Measurements from ENCODE around the gene PRM2.

The PRM2 gene

GRCh38 chr16:11272921-11273720 lies 3.2 kb downstream of the PRM2 start, which contains the start of gene PRM3:
PRM3 (minus strand) TSS chr16:11273629; CDS start chr16:11273595, 34 bp downstream.
- H3K36me3 ChIP-seq (ENCODE audit: insufficient read depth, low read length) = no peaks in the 10 kb centered on the region
- peaks cover 2% of the 10 kb centered on the region for H3K9me3 ChIP-seq (ENCODE audit: low read length)
- no peak within 1 kb of the TSS for H3K4me3 ChIP-seq (ENCODE audit: low read length)
- H3K27me3 ChIP-seq (ENCODE audit: insufficient read depth, low read length) = no peaks in the 10 kb centered on the region
- peak within 1 kb of the TSS; percentile 14 for H2AFZ ChIP-seq (ENCODE audit: low read depth, low read length)
- H3K4me1 ChIP-seq (ENCODE audit: insufficient read depth, low read length) = peaks cover 10% of the 10 kb centered on the region

GRCh38 chr16:11272484-11272883 lies 3.8 kb downstream of the PRM2 start:
- Histone ChIP-seq H3K36me3 (ENCODE audit: insufficient read depth, low read length) (no peaks in the 10 kb centered on the region), H3K4me1 (ENCODE audit: insufficient read depth, low read length) (peaks cover 10% of the 10 kb centered on the region), H2AFZ (ENCODE audit: low read depth, low read length) (no peak overlapping the region), H3K27me3 (ENCODE audit: insufficient read depth, low read length) (no peaks in the 10 kb centered on the region), H3K9me3 (ENCODE audit: low read length) (peaks cover 2% of the 10 kb centered on the region), H3K4me3 (ENCODE audit: low read length) (no peak overlapping the region)

GRCh38 chr16:11271610-11272009 lies 4.7 kb downstream of the PRM2 start:
- no peaks in the 10 kb centered on the region for H3K36me3 ChIP-seq (ENCODE audit: insufficient read depth, low read length)
- H3K27me3 ChIP-seq (ENCODE audit: insufficient read depth, low read length) = no peaks in the 10 kb centered on the region
- peaks cover 10% of the 10 kb centered on the region for H3K4me1 ChIP-seq (ENCODE audit: insufficient read depth, low read length)
- no peak overlapping the region for H2AFZ ChIP-seq (ENCODE audit: low read depth, low read length)
- H3K9me3 ChIP-seq (ENCODE audit: low read length) = peaks cover 3% of the 10 kb centered on the region
- no peak overlapping the region for H3K4me3 ChIP-seq (ENCODE audit: low read length)

- Histone ChIP-seq H2AFZ (ENCODE audit: low read depth, low read length) (no peak overlapping the region), H3K4me3 (ENCODE audit: low read length) (no peak overlapping the region), H3K4me1 (ENCODE audit: insufficient read depth, low read length) (peaks cover 10% of the 10 kb centered on the region), H3K27me3 (ENCODE audit: insufficient read depth, low read length) (no peaks in the 10 kb centered on the region), H3K36me3 (ENCODE audit: insufficient read depth, low read length) (no peaks in the 10 kb centered on the region), H3K9me3 (ENCODE audit: low read length) (peaks cover 3% of the 10 kb centered on the region)
These were observed 5.6 kb downstream of the PRM2 start for GRCh38 chr16:11270602-11271162.

- H3K9me3 ChIP-seq (ENCODE audit: low read length) = peaks cover 1% of the 10 kb centered on the region
- peaks cover 7% of the 10 kb centered on the region for H3K4me1 ChIP-seq (ENCODE audit: insufficient read depth, low read length)
- no peaks in the 10 kb centered on the region for H3K27me3 ChIP-seq (ENCODE audit: insufficient read depth, low read length)
- H2AFZ ChIP-seq (ENCODE audit: low read depth, low read length) = no peak within 1 kb of the TSS
- H3K36me3 ChIP-seq (ENCODE audit: insufficient read depth, low read length) = no peaks in the 10 kb centered on the region
- no peak within 1 kb of the TSS for H3K4me3 ChIP-seq (ENCODE audit: low read length)
These were observed 7.3 kb downstream of the PRM2 start, which contains the start of gene TNP2 for GRCh38 chr16:11268921-11269375. TNP2 (minus strand) TSS chr16:11269325; CDS start chr16:11269262, 63 bp downstream.

- Histone ChIP-seq H3K36me3 (ENCODE audit: insufficient read depth, low read length) (no peaks in the 10 kb centered on the region), H3K4me1 (ENCODE audit: insufficient read depth, low read length) (no peaks in the 10 kb centered on the region), H3K27me3 (ENCODE audit: insufficient read depth, low read length) (no peaks in the 10 kb centered on the region), H2AFZ (ENCODE audit: low read depth, low read length) (no peak overlapping the region), H3K4me3 (ENCODE audit: low read length) (no peak overlapping the region), H3K9me3 (ENCODE audit: low read length) (peaks cover 1% of the 10 kb centered on the region)
These were observed 11.2 kb downstream of the PRM2 start for GRCh38 chr16:11265124-11265523.

- Histone ChIP-seq H3K27me3 (ENCODE audit: insufficient read depth, low read length) (no peaks in the 10 kb centered on the region), H3K4me1 (ENCODE audit: insufficient read depth, low read length) (no peaks in the 10 kb centered on the region), H2AFZ (ENCODE audit: low read depth, low read length) (no peak overlapping the region), H3K9me3 (ENCODE audit: low read length) (peaks cover 1% of the 10 kb centered on the region), H3K36me3 (ENCODE audit: insufficient read depth, low read length) (no peaks in the 10 kb centered on the region), H3K4me3 (ENCODE audit: low read length) (no peak overlapping the region)
These were observed 12.0 kb downstream of the PRM2 start for GRCh38 chr16:11264155-11264832.

GRCh38 chr16:11263737-11264136 lies 12.5 kb downstream of the PRM2 start:
- no peak overlapping the region for H3K4me3 ChIP-seq (ENCODE audit: low read length)
- no peak overlapping the region for H2AFZ ChIP-seq (ENCODE audit: low read depth, low read length)
- H3K9me3 ChIP-seq (ENCODE audit: low read length) = peaks cover 1% of the 10 kb centered on the region
- H3K27me3 ChIP-seq (ENCODE audit: insufficient read depth, low read length) = no peaks in the 10 kb centered on the region
- no peaks in the 10 kb centered on the region for H3K4me1 ChIP-seq (ENCODE audit: insufficient read depth, low read length)
- no peaks in the 10 kb centered on the region for H3K36me3 ChIP-seq (ENCODE audit: insufficient read depth, low read length)

GRCh38 chr16:11262915-11263314 lies 13.4 kb downstream of the PRM2 start:
- Histone ChIP-seq H2AFZ (ENCODE audit: low read depth, low read length) (no peak overlapping the region), H3K9me3 (ENCODE audit: low read length) (peaks cover 1% of the 10 kb centered on the region), H3K4me3 (ENCODE audit: low read length) (no peak overlapping the region), H3K36me3 (ENCODE audit: insufficient read depth, low read length) (no peaks in the 10 kb centered on the region), H3K27me3 (ENCODE audit: insufficient read depth, low read length) (no peaks in the 10 kb centered on the region), H3K4me1 (ENCODE audit: insufficient read depth, low read length) (no peaks in the 10 kb centered on the region)

GRCh38 chr16:11260596-11260966 lies 15.7 kb downstream of the PRM2 start:
- Histone ChIP-seq H3K4me3 (ENCODE audit: low read length) (no peak overlapping the region), H3K9me3 (ENCODE audit: low read length) (no peaks in the 10 kb centered on the region), H2AFZ (ENCODE audit: low read depth, low read length) (no peak overlapping the region), H3K27me3 (ENCODE audit: insufficient read depth, low read length) (no peaks in the 10 kb centered on the region), H3K36me3 (ENCODE audit: insufficient read depth, low read length) (no peaks in the 10 kb centered on the region), H3K4me1 (ENCODE audit: insufficient read depth, low read length) (peaks cover 5% of the 10 kb centered on the region)

GRCh38 chr16:11259655-11260595 lies 16.4 kb downstream of the PRM2 start:
- no peaks in the 10 kb centered on the region for H3K9me3 ChIP-seq (ENCODE audit: low read length)
- no peak overlapping the region for H3K4me3 ChIP-seq (ENCODE audit: low read length)
- no peaks in the 10 kb centered on the region for H3K36me3 ChIP-seq (ENCODE audit: insufficient read depth, low read length)
- peaks cover 10% of the 10 kb centered on the region for H3K4me1 ChIP-seq (ENCODE audit: insufficient read depth, low read length)
- no peak overlapping the region for H2AFZ ChIP-seq (ENCODE audit: low read depth, low read length)
- no peaks in the 10 kb centered on the region for H3K27me3 ChIP-seq (ENCODE audit: insufficient read depth, low read length)

- Histone ChIP-seq H3K4me1 (ENCODE audit: insufficient read depth, low read length) (peaks cover 14% of the 10 kb centered on the region), H2AFZ (ENCODE audit: low read depth, low read length) (no peak overlapping the region), H3K27me3 (ENCODE audit: insufficient read depth, low read length) (no peaks in the 10 kb centered on the region), H3K36me3 (ENCODE audit: insufficient read depth, low read length) (no peaks in the 10 kb centered on the region), H3K4me3 (ENCODE audit: low read length) (no peak overlapping the region), H3K9me3 (ENCODE audit: low read length) (no peaks in the 10 kb centered on the region)
These were observed 17.5 kb downstream of the PRM2 start for GRCh38 chr16:11258553-11259492.

Measured in neuron (in vitro differentiated cells).